HUES48 (cell line): ENCODE results near the gene ZCCHC14.

Source experiments
- H3K27ac ChIP-seq: one replicate; pipeline ENCODE4 v1.7.0; 2013; ENCODE audit warnings: low read depth, low read length, inconsistent platforms
- H3K27me3 ChIP-seq: 2 replicates; pipeline ENCODE4 v1.6.1; 2013; ENCODE audit warnings: mild to moderate bottlenecking, low read length; ENCODE audit not compliant: control insufficient read depth, insufficient read depth
- H3K36me3 ChIP-seq: 2 replicates; pipeline ENCODE4 v1.6.1; 2013; ENCODE audit warnings: low read length; ENCODE audit not compliant: control insufficient read depth, insufficient read depth
- H3K4me1 ChIP-seq: 2 replicates; pipeline ENCODE4 v1.6.1; 2013; ENCODE audit warnings: mild to moderate bottlenecking, low read length; ENCODE audit not compliant: control insufficient read depth, insufficient read depth
- H3K4me3 ChIP-seq: 2 replicates; pipeline ENCODE4 v1.5.1; 2013; ENCODE audit warnings: mild to moderate bottlenecking, low read depth, low read length
- H3K9ac ChIP-seq: 2 replicates; pipeline ENCODE4 v1.6.1; 2013; ENCODE audit warnings: mild to moderate bottlenecking, low read depth, low read length, moderate library complexity
- H3K9me3 ChIP-seq: 2 replicates; pipeline ENCODE4 v1.6.1; 2013; ENCODE audit warnings: low read length; ENCODE audit not compliant: control insufficient read depth, insufficient read depth

The ZCCHC14 gene

DNA sequence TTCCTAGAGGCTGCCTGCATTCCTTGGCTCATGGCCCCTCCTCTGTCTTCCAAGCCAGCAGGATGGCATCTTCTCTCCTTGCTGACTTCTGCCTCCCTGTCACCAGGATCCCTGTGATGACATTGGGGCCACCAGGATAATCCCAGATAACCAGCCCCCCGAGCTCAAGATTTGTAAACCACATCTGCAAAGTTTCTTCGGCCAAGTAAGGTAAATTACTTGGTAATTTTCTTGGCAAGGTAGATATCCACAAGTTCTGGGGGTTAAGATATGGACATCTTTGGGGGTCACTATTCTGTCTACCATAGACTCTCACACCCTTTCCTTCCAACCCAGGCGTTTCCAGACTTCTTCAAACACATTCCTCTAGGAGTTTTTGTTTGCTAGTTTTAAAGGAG lies 42.6 kb upstream of the ZCCHC14 start:
- Histone ChIP-seq H3K9me3 (peaks cover 15% of the 10 kb centered on the region; the same call in 1 of the 2 replicates), H3K27ac (no peak overlapping the region), H3K27me3 (no peaks in the 10 kb centered on the region), H3K36me3 (no peaks in the 10 kb centered on the region), H3K4me3 (no peak overlapping the region), H3K9ac (no peak overlapping the region), H3K4me1 (peaks cover 3% of the 10 kb centered on the region)

DNA sequence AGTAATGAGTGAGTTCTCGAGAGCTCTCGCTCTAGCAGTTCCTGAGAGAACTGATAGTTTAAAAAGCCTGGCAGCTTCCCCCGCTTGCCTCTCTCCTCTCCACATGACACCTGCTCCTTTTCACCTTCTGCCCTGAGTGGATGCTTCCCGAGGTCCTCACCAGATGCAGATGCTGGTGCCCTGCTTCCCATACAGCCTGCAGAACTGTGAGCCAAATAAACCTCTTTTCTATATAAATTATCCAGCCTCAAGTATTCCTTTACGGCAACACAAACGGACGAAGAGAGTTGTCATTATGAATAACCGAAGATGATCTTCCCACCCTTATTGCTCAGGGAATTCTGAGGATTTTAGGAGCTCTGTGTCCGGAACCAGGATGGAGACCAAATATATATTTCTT lies 41.9 kb upstream of the ZCCHC14 start:
- Histone ChIP-seq H3K27me3 (no peaks in the 10 kb centered on the region), H3K36me3 (no peaks in the 10 kb centered on the region), H3K9me3 (peaks cover 19% of the 10 kb centered on the region), H3K9ac (no peak overlapping the region), H3K27ac (no peak overlapping the region), H3K4me3 (no peak overlapping the region), H3K4me1 (peaks cover 3% of the 10 kb centered on the region)

DNA sequence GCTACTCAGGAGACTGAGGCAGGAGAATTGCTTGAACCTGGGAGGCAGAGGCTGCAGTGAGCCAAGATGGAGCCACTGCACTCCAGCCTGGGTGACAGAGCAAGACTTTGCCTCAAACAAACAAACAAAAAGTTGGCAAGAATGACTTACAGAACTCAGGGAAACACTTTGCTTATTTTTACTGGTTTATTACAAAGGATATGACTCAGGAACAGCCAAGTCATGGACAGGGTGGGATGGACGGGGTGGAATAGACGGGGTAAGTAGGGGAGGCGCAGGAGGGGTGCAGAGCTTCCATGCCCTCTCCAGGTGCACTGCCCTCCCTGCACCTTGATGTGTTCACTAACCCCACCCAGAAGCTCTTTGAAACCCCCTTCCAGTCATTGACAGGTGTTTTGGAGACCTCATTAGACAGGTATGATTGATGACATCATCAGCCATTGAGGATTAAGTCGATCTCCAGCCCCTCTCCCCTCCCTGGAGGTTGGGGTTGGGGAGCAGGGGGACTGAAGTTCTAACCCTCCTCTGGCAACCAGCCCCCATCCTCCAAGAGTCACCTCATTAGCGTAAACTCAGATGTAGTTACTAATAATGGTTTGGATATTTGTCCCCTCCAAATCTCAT lies 41.3 kb upstream of the ZCCHC14 start:
- no peaks in the 10 kb centered on the region for H3K36me3 ChIP-seq
- peaks cover 3% of the 10 kb centered on the region for H3K4me1 ChIP-seq
- H3K9me3 ChIP-seq, result peaks cover 19% of the 10 kb centered on the region
- no peak overlapping the region for H3K9ac ChIP-seq
- H3K27ac ChIP-seq, result no peak overlapping the region
- no peaks in the 10 kb centered on the region for H3K27me3 ChIP-seq
- H3K4me3 ChIP-seq, result no peak overlapping the region

DNA sequence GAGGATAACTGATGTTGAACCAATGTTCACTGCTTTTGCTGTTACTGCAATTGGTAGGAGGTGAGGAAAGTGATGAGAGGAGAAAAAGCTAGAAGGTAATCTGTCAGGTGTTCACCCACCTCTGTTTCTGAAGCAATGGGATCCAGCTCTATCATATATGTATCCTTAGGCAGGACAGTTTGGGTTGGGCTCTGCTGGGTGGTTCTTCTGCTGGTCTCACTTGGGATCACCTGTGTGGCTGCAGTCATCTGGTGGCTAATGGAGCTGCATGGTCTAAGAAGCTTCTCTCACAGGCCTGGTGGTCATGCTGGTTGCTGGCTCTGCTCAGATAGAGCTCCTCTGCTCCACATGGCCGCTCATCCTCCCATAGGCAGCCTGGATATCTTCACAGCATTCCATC lies 40.2 kb upstream of the ZCCHC14 start:
- H3K27ac ChIP-seq, result no peak overlapping the region
- H3K4me1 ChIP-seq, result peaks cover 3% of the 10 kb centered on the region
- peaks cover 19% of the 10 kb centered on the region for H3K9me3 ChIP-seq
- H3K4me3 ChIP-seq, result no peak overlapping the region
- H3K27me3 ChIP-seq, result no peaks in the 10 kb centered on the region
- no peak overlapping the region for H3K9ac ChIP-seq
- H3K36me3 ChIP-seq, result no peaks in the 10 kb centered on the region

DNA sequence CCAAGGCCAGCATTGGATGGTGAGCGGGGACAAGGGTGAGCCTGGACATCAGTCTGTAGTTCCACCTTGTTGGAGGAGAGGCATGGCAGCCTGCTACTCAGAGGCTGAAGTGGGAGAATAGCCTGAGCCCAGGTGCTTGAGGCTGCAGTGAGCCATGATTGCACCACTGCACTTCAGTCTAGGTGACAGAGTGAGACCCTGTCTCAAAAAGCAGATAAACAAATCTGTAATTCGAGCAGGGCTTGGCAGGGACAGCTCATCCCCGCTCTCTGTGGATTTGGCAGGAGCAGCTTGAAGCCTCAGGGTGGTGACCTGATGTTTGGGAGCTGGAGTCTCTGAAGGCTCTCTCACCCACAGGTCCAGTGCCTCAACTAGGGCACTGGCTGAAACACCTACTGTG lies 38.6 kb upstream of the ZCCHC14 start:
- no peaks in the 10 kb centered on the region; the same call in 1 of the 2 replicates for H3K4me1 ChIP-seq
- H3K27ac ChIP-seq, result no peak overlapping the region
- H3K9ac ChIP-seq, result no peak overlapping the region
- peaks cover 14% of the 10 kb centered on the region for H3K9me3 ChIP-seq
- H3K4me3 ChIP-seq, result no peak overlapping the region
- no peaks in the 10 kb centered on the region for H3K36me3 ChIP-seq
- no peaks in the 10 kb centered on the region for H3K27me3 ChIP-seq

DNA sequence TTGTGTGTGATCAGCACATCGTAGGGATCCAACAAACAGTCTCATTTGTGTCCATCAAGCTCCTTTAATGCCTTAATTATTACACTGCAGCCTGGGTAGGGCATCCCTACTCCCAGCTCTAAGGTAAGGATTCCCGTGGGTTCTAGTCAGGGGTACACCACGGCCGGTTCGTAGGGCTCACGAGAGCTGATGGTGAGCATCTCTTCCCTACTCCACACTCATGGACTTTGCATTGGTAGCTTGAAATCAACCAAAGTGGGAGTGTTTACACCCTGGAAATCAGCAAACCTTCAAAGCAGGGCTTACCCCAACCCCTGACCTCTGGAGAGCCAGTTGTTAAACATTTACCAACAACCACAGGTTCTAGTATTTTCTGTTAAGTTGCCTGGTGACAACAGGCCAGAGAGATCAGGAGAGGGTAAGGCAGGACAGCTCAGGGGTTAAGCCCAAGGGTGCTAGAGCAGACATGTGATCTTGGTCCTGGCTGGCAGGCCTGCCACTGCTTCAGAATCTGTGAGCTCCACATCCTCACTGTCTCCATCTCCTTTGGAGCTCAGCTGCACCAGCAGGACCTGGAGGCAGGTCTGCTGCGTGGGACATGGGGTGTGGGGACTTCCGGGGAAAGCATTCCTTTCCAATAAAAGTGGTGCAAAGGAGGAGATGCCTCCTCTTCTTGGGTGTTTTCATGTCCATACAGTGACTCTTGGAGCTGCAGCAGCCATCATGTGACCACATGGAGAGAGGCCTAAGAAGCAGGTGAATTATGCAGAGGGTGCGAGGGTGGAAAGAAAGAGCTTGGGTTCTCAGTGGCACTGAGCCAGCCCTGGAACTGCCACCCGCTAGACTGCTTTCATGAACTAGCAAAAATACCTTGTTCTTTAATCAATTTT lies 36.1 kb upstream of the ZCCHC14 start:
- no peaks in the 10 kb centered on the region for H3K27me3 ChIP-seq
- H3K4me3 ChIP-seq, result no peak overlapping the region
- no peak overlapping the region for H3K27ac ChIP-seq
- no peaks in the 10 kb centered on the region for H3K36me3 ChIP-seq
- H3K9me3 ChIP-seq, result peaks cover 8% of the 10 kb centered on the region
- H3K9ac ChIP-seq, result no peak overlapping the region
- no peaks in the 10 kb centered on the region for H3K4me1 ChIP-seq

DNA sequence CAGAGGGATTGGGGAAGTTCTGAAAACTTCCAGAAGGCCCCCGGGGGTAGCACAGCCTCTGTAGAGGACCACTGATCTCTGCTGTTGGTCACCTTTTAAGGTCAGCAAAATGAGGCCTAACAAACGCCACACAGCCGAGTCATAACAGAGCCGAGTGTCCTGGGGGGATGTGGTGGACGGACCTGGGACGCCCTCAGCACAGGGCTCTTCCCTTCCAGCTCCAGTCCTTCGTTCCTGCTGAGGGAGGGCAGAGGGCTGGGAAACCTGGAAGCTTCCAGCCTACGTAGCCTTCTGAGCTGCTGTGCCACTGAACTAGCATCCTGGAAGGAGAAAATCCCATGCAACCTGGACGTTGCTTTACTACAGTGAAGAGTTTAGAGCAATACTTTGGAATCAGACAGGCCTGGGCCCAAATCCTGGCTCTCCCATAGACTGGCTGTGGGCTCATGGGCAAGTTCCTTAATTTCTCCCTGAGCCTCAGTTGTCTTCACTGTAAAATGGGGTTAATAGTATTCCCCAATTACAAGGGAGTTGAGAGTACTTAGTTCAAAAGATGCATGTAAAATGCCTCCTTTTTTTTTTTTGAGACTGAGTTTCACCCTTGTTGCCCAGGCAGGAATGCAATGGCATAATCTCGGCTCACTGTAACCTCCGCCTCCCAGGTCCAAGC lies 34.4 kb upstream of the ZCCHC14 start:
- Histone ChIP-seq H3K27ac (no peak overlapping the region), H3K27me3 (no peaks in the 10 kb centered on the region), H3K36me3 (no peaks in the 10 kb centered on the region), H3K9me3 (peaks cover 4% of the 10 kb centered on the region), H3K4me3 (no peak overlapping the region), H3K9ac (no peak overlapping the region), H3K4me1 (no peaks in the 10 kb centered on the region)

DNA sequence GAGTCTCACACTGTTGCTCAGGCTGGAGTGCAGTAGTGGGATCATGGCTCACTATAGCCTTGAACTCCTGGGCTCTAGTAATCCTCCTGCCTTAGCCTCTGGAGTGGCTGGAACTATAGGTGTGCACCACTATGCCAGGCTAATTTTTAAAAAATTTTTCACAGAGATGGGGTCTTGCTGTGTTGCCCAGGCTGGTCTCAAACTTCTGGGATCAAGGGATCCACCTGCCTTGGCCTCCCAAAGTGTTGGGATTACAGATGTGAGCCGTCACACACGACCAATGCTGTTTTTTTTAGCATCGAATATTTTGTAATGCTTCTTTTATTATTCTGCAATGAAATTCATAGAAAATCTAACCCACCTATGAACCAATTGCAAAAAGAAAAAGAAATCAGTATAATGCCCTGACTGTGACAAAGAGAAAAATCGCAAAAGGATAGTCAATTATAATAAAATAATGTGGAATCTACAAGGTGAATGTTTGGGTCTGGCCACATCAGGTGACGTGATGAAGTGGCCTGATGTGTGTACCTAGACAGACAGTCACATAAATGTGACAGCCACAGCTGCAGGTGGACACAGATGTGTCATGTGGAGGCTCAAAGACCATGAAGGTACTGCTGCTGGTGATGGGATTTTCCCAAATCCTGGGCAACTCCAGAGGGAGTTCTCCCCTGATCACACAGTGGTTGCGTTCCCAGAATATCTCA lies 33.6 kb upstream of the ZCCHC14 start:
- no peak overlapping the region for H3K4me3 ChIP-seq
- no peaks in the 10 kb centered on the region for H3K36me3 ChIP-seq

DNA sequence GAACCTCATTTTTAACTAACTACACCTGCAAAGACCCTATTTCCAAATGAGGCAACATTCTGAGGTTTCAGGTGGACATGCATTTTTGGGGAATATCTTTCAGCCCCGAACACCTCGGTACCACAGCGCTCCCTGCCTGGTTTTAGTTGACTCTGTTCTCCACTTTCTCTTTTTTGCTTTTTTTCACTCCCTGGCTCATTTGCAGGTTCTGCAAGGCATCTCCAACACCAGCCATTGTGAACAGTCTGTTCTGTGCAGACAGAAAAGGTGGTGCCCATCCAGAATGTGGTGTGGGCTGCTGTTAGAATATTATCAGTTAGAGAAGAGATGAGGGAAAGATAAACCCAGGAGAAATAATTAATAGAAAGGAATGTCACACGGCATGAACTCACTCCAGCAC lies 32.5 kb upstream of the ZCCHC14 start:
- Histone ChIP-seq H3K4me1 (no peaks in the 10 kb centered on the region), H3K27me3 (no peaks in the 10 kb centered on the region), H3K36me3 (no peaks in the 10 kb centered on the region), H3K9me3 (peaks cover 3% of the 10 kb centered on the region; the same call in 1 of the 2 replicates), H3K9ac (no peak overlapping the region), H3K4me3 (no peak overlapping the region), H3K27ac (no peak overlapping the region)

More for the DNA sequence above, 33.6 kb upstream of the ZCCHC14 start:
- H3K9me3 ChIP-seq, result peaks cover 4% of the 10 kb centered on the region; the same call in 1 of the 2 replicates
- no peaks in the 10 kb centered on the region for H3K4me1 ChIP-seq
- no peaks in the 10 kb centered on the region for H3K27me3 ChIP-seq
- no peak overlapping the region for H3K27ac ChIP-seq
- no peak overlapping the region for H3K9ac ChIP-seq

DNA sequence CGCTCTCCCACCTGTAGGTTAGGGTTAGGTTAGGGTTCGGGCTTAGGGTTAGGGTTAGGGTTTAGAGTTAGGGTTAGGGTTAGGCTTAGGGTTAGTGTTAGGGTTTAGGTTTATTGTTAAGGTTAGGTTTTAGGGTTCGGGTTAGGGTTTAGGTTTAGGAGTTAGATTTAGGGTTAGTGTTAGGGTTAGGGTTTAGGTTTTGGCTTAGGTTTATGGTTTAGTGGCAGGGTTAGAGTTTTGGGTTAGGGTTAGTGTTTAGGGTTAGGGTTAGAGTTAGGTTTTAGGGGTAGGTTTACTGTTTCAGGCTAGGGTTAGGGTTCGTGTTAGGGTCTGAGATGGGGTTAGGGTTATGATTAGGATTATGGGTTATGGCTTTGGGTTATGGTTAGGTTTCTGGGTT lies 31.6 kb upstream of the ZCCHC14 start:
- H3K9ac ChIP-seq, result no peak overlapping the region
- no peaks in the 10 kb centered on the region; the same call in 1 of the 2 replicates for H3K9me3 ChIP-seq
- H3K36me3 ChIP-seq, result no peaks in the 10 kb centered on the region
- no peaks in the 10 kb centered on the region for H3K27me3 ChIP-seq
- no peaks in the 10 kb centered on the region for H3K4me1 ChIP-seq
- H3K4me3 ChIP-seq, result no peak overlapping the region
- no peak overlapping the region for H3K27ac ChIP-seq
